Brain microvascular endothelial cell (primary cell): Measurements from ENCODE around the gene TTC7B.
A peak's percentile ranks its signal among the peaks of the same experiment; 100 is the strongest.

Experiments
- DNase-seq: peaks from one replicate; pipeline ENCODE4 v3.0.0-alpha.2; 2020
- H3K27ac ChIP-seq: fragments of 250-450 bp; sonication (Bioruptor Pico); 2 replicates; pipeline ENCODE4 v1.5.1; 2020; ENCODE audit warnings: mild to moderate bottlenecking, moderate library complexity
- H3K27me3 ChIP-seq: fragments of 250-450 bp; sonication (Bioruptor Pico); replicated peaks from 2 replicates; pipeline ENCODE4 v1.5.1; 2020; ENCODE audit warnings: mild to moderate bottlenecking
- H3K36me3 ChIP-seq: fragments of 250-450 bp; sonication (Bioruptor Pico); replicated peaks from 2 replicates; pipeline ENCODE4 v1.5.1; 2020; ENCODE audit warnings: mild to moderate bottlenecking
- H3K4me3 ChIP-seq: 2 replicates; pipeline ENCODE4 v1.5.1; 2011; ENCODE audit warnings: low read depth, mild to moderate bottlenecking, control low read depth, low read length, moderate library complexity
- in situ Hi-C: cut with HindIII; loops from 2 replicates; pipeline ENCODE4 v1.10.0; 2017; ENCODE audit warnings: low sequenced_read_pairs, low pct_ligation_motif_present
- TF ChIP-seq, protein P1 (sequence below): IDR thresholded peaks from 2 replicates; pipeline ENCODE4 v1.5.1; 2011; ENCODE audit warnings: low read depth, mild to moderate bottlenecking, moderate library complexity, low read length, control low read depth, inconsistent platforms; ENCODE audit errors: missing control alignments

Gene TTC7B

DNA sequence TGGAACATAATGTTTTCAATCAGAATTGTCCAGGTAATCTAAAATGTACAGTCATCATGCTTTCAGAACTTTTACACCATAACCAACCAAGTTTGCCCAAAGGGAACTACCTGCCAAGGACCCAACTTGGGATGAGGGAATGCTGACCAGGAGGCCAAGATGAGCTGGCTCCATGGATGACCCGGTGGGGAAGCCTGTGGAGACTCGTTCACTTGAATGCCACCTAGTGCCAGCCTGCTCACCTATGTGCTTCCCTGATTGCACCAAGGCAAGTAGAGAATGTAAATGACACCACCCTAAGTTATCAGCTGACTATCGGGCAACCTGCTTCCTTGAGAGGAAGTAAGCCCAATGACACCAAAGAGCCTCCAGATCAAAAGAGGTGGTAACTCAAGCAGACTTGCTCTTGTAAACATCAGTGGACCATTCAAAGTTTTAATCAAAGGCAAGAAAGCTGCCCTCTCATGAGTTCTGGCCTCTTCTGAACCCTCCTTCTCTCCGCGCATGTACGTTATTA lies 137.3 kb downstream of the TTC7B start:
- Histone ChIP-seq H3K4me3 (no peak overlapping the region), H3K27me3 (no peaks in the 10 kb centered on the region), H3K27ac (no peak overlapping the region), H3K36me3 (no peaks in the 10 kb centered on the region)
- in situ Hi-C loops: no loop called here
- TF ChIP-seq, protein P1, sequence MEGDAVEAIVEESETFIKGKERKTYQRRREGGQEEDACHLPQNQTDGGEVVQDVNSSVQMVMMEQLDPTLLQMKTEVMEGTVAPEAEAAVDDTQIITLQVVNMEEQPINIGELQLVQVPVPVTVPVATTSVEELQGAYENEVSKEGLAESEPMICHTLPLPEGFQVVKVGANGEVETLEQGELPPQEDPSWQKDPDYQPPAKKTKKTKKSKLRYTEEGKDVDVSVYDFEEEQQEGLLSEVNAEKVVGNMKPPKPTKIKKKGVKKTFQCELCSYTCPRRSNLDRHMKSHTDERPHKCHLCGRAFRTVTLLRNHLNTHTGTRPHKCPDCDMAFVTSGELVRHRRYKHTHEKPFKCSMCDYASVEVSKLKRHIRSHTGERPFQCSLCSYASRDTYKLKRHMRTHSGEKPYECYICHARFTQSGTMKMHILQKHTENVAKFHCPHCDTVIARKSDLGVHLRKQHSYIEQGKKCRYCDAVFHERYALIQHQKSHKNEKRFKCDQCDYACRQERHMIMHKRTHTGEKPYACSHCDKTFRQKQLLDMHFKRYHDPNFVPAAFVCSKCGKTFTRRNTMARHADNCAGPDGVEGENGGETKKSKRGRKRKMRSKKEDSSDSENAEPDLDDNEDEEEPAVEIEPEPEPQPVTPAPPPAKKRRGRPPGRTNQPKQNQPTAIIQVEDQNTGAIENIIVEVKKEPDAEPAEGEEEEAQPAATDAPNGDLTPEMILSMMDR: no peak
- no peak for DNase-seq

DNA sequence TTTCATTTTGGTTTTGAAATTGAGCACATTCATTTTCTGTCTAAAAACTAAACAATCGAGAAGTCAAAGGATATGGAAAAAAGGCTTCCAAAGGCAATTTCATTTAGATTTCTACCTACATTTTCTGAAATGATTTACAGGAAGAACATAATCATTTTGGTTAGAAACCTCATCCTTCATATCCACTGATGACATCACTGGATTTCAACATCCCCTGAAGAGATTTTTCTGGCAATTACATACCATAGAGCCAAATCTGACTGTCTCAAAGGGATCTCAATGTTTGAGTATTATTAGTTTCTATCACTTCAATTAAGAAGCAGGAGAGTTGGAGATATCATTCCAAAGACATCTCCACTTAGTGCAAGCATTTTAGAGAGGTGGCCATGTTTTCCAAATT lies 137.8 kb downstream of the TTC7B start:
- Histone ChIP-seq H3K4me3 (no peak overlapping the region), H3K36me3 (no peaks in the 10 kb centered on the region), H3K27ac (no peak overlapping the region), H3K27me3 (no peaks in the 10 kb centered on the region)
- no peak for DNase-seq
- in situ Hi-C loops: no loop called here
- TF ChIP-seq, protein P1: no peak

DNA sequence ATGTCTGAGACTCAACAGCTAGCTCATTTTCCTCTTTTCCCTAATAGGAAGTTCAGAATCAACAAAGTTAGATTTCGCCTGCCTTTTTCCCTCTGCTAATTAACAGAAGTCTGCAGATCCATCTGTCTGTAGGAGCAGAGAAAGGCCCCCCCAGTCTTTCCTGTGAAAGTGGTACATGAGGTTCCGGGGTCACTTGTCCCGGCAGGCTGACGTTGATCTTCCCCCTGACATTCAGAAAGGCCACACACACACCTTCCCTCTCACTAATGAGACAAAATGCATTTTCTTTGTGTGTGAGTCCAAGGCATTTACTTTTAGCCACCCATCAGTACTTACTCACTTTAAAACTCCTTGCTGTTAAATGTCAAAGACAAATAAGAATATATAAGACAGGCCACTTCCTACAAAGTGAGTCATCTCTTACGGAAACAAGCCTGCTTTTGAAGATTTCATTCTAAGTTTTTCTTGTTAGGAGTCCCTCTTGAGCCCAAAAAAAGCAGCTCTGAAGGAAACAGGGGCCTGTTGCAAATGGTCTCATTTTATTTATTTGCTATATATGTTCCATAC lies 138.7 kb downstream of the TTC7B start:
- H3K4me3 ChIP-seq: no peak overlapping the region
- peak; percentile 12 for DNase-seq
- TF ChIP-seq, protein P1: no peak
- in situ Hi-C loops: no loop called here
- no peaks in the 10 kb centered on the region for H3K36me3 ChIP-seq
- no peak overlapping the region for H3K27ac ChIP-seq
- H3K27me3 ChIP-seq: no peaks in the 10 kb centered on the region

DNA sequence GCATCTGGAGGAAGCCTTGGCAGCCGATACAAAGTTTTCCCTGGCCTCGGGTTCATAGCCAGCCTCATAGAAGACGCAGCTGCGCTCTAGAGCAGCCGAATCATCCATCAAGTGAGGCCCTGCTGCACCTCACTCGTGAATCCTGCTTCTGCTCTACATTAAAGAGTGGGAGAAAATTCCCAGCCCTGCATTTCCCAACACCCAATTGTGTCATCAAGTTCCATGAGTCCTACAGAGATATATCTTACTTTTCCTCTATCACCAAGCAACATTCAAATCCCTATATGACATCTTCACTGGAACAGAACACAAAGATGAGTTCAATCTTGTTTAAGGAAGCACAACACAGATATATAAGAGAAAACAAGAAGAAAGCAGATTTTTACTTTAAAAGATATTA lies 139.3 kb downstream of the TTC7B start:
- no peak for DNase-seq
- H3K36me3 ChIP-seq: no peaks in the 10 kb centered on the region
- no peaks in the 10 kb centered on the region for H3K27me3 ChIP-seq
- H3K4me3 ChIP-seq: no peak overlapping the region
- TF ChIP-seq, protein P1: no peak
- in situ Hi-C loops: no loop called here
- no peak overlapping the region for H3K27ac ChIP-seq

DNA sequence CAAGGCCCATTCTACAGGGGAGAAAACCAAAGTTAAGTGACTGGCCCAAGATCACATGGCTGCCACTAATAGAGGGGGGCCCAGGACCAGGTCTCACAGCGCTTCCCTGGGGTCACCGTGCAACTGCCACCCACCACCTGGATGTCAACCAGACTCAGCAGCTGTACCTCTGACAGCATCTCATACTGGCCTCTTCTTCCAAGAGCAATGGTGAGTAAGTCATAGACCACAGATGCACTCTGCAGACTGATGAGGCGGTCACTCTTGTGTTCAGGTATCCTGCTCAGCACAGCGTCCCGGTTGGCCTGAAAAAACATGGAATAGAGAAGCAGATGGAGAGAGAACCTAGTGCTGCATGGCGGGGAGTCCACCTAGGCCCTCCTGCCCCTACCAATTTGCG lies 139.9 kb downstream of the TTC7B start:
- TF ChIP-seq, protein P1: no peak
- Histone ChIP-seq H3K27ac (no peak overlapping the region), H3K36me3 (no peaks in the 10 kb centered on the region), H3K27me3 (no peaks in the 10 kb centered on the region), H3K4me3 (no peak overlapping the region)
- in situ Hi-C loops: no loop called here
- no peak for DNase-seq

DNA sequence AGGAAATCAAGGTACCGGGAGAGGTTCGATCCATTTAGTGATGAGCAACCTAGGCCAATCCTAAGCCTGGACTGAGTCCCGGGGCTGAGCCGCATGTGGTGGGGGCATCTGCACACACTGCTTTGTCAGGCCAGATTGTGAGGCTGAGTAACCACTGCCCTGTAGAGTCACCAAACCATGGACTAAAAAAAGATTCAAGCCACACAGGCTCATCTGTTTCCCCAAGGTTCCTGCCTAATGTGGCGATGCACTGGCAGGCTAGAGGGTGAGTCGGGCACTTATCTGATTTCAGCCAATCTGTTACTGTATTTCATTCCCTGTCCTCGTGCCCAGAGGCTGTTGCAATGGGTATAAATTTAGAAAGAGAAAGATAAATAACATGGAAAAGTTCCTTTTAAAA lies 140.8 kb downstream of the TTC7B start:
- DNase-seq: peak; percentile 25
- TF ChIP-seq, protein P1: no peak
- no peaks in the 10 kb centered on the region for H3K27me3 ChIP-seq
- H3K36me3 ChIP-seq: no peaks in the 10 kb centered on the region
- in situ Hi-C loops: no loop called here
- no peak overlapping the region for H3K4me3 ChIP-seq
- H3K27ac ChIP-seq: no peak overlapping the region
